COR-L47 (cell line): ENCODE measurements around the gene TMEM52.

ENCODE experiments used
- DNase-seq: peaks from one replicate; lab custom pipeline; 2025; lab: John Stamatoyannopoulos, UW

The TMEM52 gene

DNA sequence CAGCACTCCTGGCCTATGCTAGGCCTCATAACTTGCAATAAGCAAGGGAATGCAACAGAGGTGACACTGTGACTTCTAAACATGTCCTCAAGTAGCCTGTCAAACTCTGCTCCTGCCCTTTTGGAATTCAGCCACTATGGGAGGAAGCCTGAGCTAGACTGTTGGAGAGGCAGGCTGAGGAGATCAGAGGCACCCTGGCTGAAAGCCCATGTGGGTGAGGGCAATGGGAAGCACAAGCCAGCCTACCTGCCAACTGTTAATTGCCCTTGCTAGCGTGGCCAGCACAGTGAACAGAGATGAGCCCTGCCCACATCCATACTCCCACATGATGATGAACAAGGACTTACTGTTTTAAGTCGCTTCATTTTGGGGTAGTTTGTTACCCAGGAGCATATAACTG is 45.9 kb downstream of the TMEM52 start:
- no peak for DNase-seq

GRCh38 chr1:1872329-1872994 is 46.6 kb downstream of the TMEM52 start:
- DNase-seq, result no peak

DNA sequence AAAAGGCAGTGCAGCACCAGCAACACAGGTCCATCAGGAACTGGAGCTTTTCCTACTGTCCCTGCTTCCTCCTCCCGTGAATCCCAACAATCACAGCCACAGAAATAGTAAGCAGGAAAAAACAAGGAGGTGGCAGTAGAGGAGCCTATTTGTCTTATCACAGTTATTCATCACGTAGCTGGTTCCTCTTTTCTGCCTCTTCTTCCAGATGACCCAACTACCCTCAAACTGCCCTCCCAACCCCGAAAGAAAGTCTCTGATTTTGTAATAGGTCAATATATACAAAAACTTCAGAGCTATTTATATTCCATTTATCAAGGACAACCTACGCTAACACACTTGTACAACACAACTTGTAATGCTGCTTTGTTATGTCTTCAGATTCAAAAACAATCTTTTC is 49.6 kb downstream of the TMEM52 start:
- DNase-seq, result no peak
